HepG2 (cell line): Measurements from ENCODE around the gene UCN2. TPM values are rescaled to one million over a fixed set of nuclear protein-coding genes. Genes with fewer than 3 reads are reported as not detected.
A peak's percentile ranks its signal among the peaks of the same experiment; 100 is the strongest.

Source experiments
- CEBPB ChIP-seq: IDR thresholded peaks from 2 replicates; pipeline ENCODE4 v1.6.1; 2011; ENCODE audit warnings: low read depth, low read length, improper control_type of control experiment, borderline replicate concordance
- FOSL2 ChIP-seq: sonication (generic); formaldehyde crosslinking; IDR thresholded peaks from 2 replicates; pipeline ENCODE4 v1.4.0; 2020; ENCODE audit warnings: missing genetic modification reagents
- HMG20B ChIP-seq: conservative IDR thresholded peaks from 2 replicates; pipeline ENCODE4 v1.6.1; 2016; ENCODE audit warnings: missing genetic modification reagents, missing compliant biosample characterization
- MBNL3 ChIP-seq: fragments of 250-450 bp; sonication (Bioruptor Pico); conservative IDR thresholded peaks from 2 replicates; pipeline ENCODE4 v1.8.0; 2022; ENCODE audit warnings: mild to moderate bottlenecking, inconsistent platforms
- NCOA2 ChIP-seq: sonication (generic); formaldehyde crosslinking; IDR thresholded peaks from 2 replicates; pipeline ENCODE4 v1.8.0; 2022; ENCODE audit warnings: inconsistent platforms
- PHB2 ChIP-seq: fragments of 450-650 bp; IDR thresholded peaks from 2 replicates; pipeline ENCODE4 v1.6.1; 2018; ENCODE audit not compliant: partially characterized antibody
- RFX3 ChIP-seq: IDR thresholded peaks from 2 replicates; pipeline ENCODE4 v1.6.1; 2016; ENCODE audit warnings: missing biosample characterization, missing genetic modification reagents
- SRSF9 ChIP-seq: fragments of 200-400 bp; formaldehyde crosslinking; IDR thresholded peaks from 2 replicates; pipeline ENCODE4 v1.6.1; 2018; ENCODE audit warnings: borderline replicate concordance, mild to moderate bottlenecking, low read depth, low read length; ENCODE audit not compliant: insufficient read depth, poor library complexity, severe bottlenecking
- TBL1XR1 ChIP-seq: fragments of 150-350 bp; IDR thresholded peaks from 2 replicates; pipeline ENCODE4 v1.6.1; 2014; ENCODE audit warnings: borderline replicate concordance, low read length; ENCODE audit not compliant: partially characterized antibody
- ZNF331 ChIP-seq: sonication (generic); formaldehyde crosslinking; IDR thresholded peaks from 2 replicates; pipeline ENCODE4 v1.4.0; 2020; ENCODE audit warnings: missing genetic modification reagents
- ZNF660 ChIP-seq: sonication (generic); formaldehyde crosslinking; IDR thresholded peaks from 2 replicates; pipeline ENCODE4 v1.5.1; 2020; ENCODE audit warnings: mild to moderate bottlenecking, low read depth, missing genetic modification reagents, borderline replicate concordance
- ZNF777 ChIP-seq: sonication (generic); formaldehyde crosslinking; IDR thresholded peaks from 2 replicates; pipeline ENCODE4 v1.4.0; 2020; ENCODE audit warnings: missing genetic modification reagents
- ZSCAN22 ChIP-seq: sonication (generic); formaldehyde crosslinking; IDR thresholded peaks from 2 replicates; pipeline ENCODE4 v1.4.0; 2020; ENCODE audit warnings: mild to moderate bottlenecking, missing genetic modification reagents
- polyA plus RNA-seq, 8 experiments: library from polyadenylated mRNA; depleted of rRNA in 3 of 8; stranded (reverse) in 7 of 8; unstranded in 1 of 8; fragments of >200 nt; fragmentation: Illumina TruSeq in 4 of 8; extraction: Trizol in 4 of 8; gene quantifications; 2 replicates each; pipeline versions ENCODE4 v1.2.1 to v1.2.3, GENCODE V29; 2011 to 2016; ENCODE audit warnings: low read depth in 4 of 8, missing spikeins in 1 of 8, mixed read lengths in 1 of 8; ENCODE audit not compliant: insufficient read depth in 1 of 8
- total RNA-seq, 5 experiments: library from RNA; depleted of rRNA; stranded (reverse); fragments of >200 nt; fragmentation: Illumina TruSeq; extraction: Trizol; gene quantifications; 2 replicates each; pipeline ENCODE4 v1.2.3, GENCODE V29; 2016; ENCODE audit warnings: low read depth in 1 of 5
- TF ChIP-seq, protein P1 (sequence below): sonication (generic); formaldehyde crosslinking; IDR thresholded peaks from 2 replicates; pipeline ENCODE4 v1.8.0; 2023; ENCODE audit warnings: mild to moderate bottlenecking, missing genetic modification reagents
- TF ChIP-seq, protein P2 (sequence below): sonication (generic); formaldehyde crosslinking; IDR thresholded peaks from 2 replicates; pipeline ENCODE4 v1.4.0; 2020; ENCODE audit warnings: missing genetic modification reagents, low read depth, mild to moderate bottlenecking, borderline replicate concordance
- TF ChIP-seq, protein P3 (sequence below): sonication (generic); formaldehyde crosslinking; IDR thresholded peaks from 2 replicates; pipeline ENCODE4 v1.9.0; 2022; ENCODE audit warnings: missing genetic modification reagents, mild to moderate bottlenecking, borderline replicate concordance
- TF ChIP-seq, protein P4 (sequence below): sonication (generic); formaldehyde crosslinking; IDR thresholded peaks from 2 replicates; pipeline ENCODE4 v1.4.0; 2020; ENCODE audit warnings: mild to moderate bottlenecking, missing genetic modification reagents
- TF ChIP-seq, protein P5 (sequence below): sonication (generic); formaldehyde crosslinking; IDR thresholded peaks from 2 replicates; pipeline ENCODE4 v1.4.0; 2020; ENCODE audit warnings: missing genetic modification reagents
- TF ChIP-seq, protein P6 (sequence below): sonication (generic); formaldehyde crosslinking; IDR thresholded peaks from 2 replicates; pipeline ENCODE4 v1.4.0; 2020; ENCODE audit warnings: low read depth, missing genetic modification reagents

Gene UCN2
- total and polyA plus RNA-seq, 2 of the 13 experiments (the other 11 are each of a cell fraction or from before 2014, with no cell fraction given), result 0.07 to 1.5 TPM

DNA sequence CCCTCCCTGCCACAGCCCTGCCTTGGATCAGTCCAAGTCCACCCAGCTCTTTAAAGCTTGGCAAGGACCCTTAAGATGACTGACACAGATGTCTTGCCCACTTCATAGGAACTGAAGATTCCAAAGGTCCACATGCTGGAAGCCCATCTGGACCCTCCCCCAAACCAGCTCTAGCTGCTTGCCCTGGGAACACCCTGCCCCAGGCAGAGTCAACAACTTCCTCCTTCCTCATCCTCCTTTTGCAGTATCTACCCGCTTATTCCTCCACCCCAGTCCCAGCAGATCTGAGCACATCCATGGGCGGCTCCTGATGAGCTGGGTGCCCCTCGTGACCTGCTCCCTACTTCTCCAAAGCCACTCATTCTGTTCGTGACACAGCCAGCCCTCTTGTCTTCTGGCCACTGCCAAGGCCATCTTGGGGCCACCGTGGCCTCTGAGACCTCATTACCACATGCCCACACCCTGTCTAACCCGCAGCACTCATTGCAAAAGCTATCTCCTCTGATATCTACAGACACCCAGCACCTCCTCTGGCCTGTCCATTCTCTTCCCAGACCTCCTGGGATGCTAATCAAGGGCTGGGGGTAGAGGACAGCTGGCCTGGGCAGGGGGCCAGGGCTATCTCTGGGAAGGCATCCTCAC is 5.0 kb downstream of the UCN2 start (continued):
- TF ChIP-seq NCOA2 (no peak), SRSF9 (no peak), ZNF331 (CRISPR knock-in tag) (no peak), MBNL3 (no peak), FOSL2 (CRISPR knock-in tag) (no peak), HMG20B (CRISPR knock-in tag) (no peak), TBL1XR1 (no peak), CEBPB (no peak), PHB2 (no peak), RFX3 (no peak), ZNF660 (CRISPR knock-in tag) (no peak), ZNF777 (CRISPR knock-in tag) (no peak), ZSCAN22 (no peak)
- TF ChIP-seq, protein P1, sequence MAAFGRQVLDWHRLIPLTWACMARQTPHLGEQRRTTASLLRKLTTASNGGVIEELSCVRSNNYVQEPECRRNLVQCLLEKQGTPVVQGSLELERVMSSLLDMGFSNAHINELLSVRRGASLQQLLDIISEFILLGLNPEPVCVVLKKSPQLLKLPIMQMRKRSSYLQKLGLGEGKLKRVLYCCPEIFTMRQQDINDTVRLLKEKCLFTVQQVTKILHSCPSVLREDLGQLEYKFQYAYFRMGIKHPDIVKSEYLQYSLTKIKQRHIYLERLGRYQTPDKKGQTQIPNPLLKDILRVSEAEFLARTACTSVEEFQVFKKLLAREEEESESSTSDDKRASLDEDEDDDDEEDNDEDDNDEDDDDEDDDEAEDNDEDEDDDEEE (CRISPR knock-in tag), result no peak
- TF ChIP-seq, protein P2, sequence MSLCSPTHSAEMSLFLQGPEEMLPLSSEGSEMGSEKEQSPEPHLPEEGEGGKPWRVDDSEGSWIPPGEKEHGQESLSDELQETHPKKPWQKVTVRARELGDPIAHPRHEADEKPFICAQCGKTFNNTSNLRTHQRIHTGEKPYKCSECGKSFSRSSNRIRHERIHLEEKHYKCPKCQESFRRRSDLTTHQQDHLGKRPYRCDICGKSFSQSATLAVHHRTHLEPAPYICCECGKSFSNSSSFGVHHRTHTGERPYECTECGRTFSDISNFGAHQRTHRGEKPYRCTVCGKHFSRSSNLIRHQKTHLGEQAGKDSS (CRISPR knock-in tag), result 0 out of 2 replicates have a peak, but pooled peaks have one; percentile 32
- TF ChIP-seq, protein P3, sequence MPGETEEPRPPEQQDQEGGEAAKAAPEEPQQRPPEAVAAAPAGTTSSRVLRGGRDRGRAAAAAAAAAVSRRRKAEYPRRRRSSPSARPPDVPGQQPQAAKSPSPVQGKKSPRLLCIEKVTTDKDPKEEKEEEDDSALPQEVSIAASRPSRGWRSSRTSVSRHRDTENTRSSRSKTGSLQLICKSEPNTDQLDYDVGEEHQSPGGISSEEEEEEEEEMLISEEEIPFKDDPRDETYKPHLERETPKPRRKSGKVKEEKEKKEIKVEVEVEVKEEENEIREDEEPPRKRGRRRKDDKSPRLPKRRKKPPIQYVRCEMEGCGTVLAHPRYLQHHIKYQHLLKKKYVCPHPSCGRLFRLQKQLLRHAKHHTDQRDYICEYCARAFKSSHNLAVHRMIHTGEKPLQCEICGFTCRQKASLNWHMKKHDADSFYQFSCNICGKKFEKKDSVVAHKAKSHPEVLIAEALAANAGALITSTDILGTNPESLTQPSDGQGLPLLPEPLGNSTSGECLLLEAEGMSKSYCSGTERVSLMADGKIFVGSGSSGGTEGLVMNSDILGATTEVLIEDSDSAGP (CRISPR knock-in tag), result peak; percentile 65; the same call in 1 of the 2 replicates
- TF ChIP-seq, protein P4, sequence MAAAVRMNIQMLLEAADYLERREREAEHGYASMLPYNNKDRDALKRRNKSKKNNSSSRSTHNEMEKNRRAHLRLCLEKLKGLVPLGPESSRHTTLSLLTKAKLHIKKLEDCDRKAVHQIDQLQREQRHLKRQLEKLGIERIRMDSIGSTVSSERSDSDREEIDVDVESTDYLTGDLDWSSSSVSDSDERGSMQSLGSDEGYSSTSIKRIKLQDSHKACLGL (CRISPR knock-in tag), result 0 out of 2 replicates have a peak, but pooled peaks have one; percentile 40
- TF ChIP-seq, protein P5, sequence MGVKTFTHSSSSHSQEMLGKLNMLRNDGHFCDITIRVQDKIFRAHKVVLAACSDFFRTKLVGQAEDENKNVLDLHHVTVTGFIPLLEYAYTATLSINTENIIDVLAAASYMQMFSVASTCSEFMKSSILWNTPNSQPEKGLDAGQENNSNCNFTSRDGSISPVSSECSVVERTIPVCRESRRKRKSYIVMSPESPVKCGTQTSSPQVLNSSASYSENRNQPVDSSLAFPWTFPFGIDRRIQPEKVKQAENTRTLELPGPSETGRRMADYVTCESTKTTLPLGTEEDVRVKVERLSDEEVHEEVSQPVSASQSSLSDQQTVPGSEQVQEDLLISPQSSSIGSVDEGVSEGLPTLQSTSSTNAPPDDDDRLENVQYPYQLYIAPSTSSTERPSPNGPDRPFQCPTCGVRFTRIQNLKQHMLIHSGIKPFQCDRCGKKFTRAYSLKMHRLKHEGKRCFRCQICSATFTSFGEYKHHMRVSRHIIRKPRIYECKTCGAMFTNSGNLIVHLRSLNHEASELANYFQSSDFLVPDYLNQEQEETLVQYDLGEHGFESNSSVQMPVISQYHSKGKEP (CRISPR knock-in tag), result no peak
- TF ChIP-seq, protein P6, sequence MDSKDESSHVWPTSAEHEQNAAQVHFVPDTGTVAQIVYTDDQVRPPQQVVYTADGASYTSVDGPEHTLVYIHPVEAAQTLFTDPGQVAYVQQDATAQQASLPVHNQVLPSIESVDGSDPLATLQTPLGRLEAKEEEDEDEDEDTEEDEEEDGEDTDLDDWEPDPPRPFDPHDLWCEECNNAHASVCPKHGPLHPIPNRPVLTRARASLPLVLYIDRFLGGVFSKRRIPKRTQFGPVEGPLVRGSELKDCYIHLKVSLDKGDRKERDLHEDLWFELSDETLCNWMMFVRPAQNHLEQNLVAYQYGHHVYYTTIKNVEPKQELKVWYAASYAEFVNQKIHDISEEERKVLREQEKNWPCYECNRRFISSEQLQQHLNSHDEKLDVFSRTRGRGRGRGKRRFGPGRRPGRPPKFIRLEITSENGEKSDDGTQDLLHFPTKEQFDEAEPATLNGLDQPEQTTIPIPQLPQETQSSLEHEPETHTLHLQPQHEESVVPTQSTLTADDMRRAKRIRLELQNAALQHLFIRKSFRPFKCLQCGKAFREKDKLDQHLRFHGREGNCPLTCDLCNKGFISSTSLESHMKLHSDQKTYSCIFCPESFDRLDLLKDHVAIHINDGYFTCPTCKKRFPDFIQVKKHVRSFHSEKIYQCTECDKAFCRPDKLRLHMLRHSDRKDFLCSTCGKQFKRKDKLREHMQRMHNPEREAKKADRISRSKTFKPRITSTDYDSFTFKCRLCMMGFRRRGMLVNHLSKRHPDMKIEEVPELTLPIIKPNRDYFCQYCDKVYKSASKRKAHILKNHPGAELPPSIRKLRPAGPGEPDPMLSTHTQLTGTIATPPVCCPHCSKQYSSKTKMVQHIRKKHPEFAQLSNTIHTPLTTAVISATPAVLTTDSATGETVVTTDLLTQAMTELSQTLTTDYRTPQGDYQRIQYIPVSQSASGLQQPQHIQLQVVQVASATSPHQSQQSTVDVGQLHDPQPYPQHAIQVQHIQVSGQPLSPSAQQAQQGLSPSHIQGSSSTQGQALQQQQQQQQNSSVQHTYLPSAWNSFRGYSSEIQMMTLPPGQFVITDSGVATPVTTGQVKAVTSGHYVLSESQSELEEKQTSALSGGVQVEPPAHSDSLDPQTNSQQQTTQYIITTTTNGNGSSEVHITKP, result no peak
